ENCODE results near the gene PAX5. TPM values are rescaled to one million over a fixed set of nuclear protein-coding genes. Genes with fewer than 3 reads are reported as not detected.
A peak's percentile ranks its signal among the peaks of the same experiment; 100 is the strongest.

Gene PAX5
- total RNA-seq, 1 experiment from 2014 or later = not detected

- no peak for DNase-seq (ENCODE audit: low read depth)
Observed at GRCh38 chr9:36864491-36865410, 169.3 kb downstream of the PAX5 start.

GRCh38 chr9:36862206-36863145, 171.6 kb downstream of the PAX5 start:
- peak; percentile 21 for DNase-seq (ENCODE audit: low read depth)

GRCh38 chr9:36861528-36862205, 172.4 kb downstream of the PAX5 start:
- no peak for DNase-seq (ENCODE audit: low read depth)

- DNase-seq (ENCODE audit: low read depth) = no peak
Observed at GRCh38 chr9:36858805-36859375, 175.2 kb downstream of the PAX5 start.

GRCh38 chr9:36855448-36856315, 178.4 kb downstream of the PAX5 start:
- DNase-seq (ENCODE audit: low read depth) = peak; percentile 72

- no peak for DNase-seq (ENCODE audit: low read depth)
Observed at GRCh38 chr9:36854751-36855150, 179.3 kb downstream of the PAX5 start.

GRCh38 chr9:36854034-36854433, 180.0 kb downstream of the PAX5 start:
- no peak for DNase-seq (ENCODE audit: low read depth)

GRCh38 chr9:36853233-36853632, 180.8 kb downstream of the PAX5 start:
- no peak for DNase-seq (ENCODE audit: low read depth)

GRCh38 chr9:36849943-36850342, 184.1 kb downstream of the PAX5 start:
- no peak for DNase-seq (ENCODE audit: low read depth)

GRCh38 chr9:36848946-36849345, 185.1 kb downstream of the PAX5 start:
- DNase-seq (ENCODE audit: low read depth) = no peak

- DNase-seq (ENCODE audit: low read depth) = no peak
Observed at GRCh38 chr9:36847781-36848673, 186.0 kb downstream of the PAX5 start.

GRCh38 chr9:36846621-36847020, 187.4 kb downstream of the PAX5 start:
- no peak for DNase-seq (ENCODE audit: low read depth)

GRCh38 chr9:36845844-36846243, 188.2 kb downstream of the PAX5 start:
- no peak for DNase-seq (ENCODE audit: low read depth)

- DNase-seq (ENCODE audit: low read depth) = no peak
Observed at GRCh38 chr9:36844961-36845360, 189.1 kb downstream of the PAX5 start.

- no peak for DNase-seq (ENCODE audit: low read depth)
Observed at GRCh38 chr9:36843964-36844363, 190.1 kb downstream of the PAX5 start.

- DNase-seq (ENCODE audit: low read depth) = peak; percentile 52
Observed at GRCh38 chr9:36842560-36843530, 191.2 kb downstream of the PAX5 start.

GRCh38 chr9:36840898-36841536, 193.1 kb downstream of the PAX5 start:
- DNase-seq (ENCODE audit: low read depth) = no peak
